Left renal cortex interstitium (tissue), 4 donors: ENCODE data around the gene MAZ. TPM values are rescaled to one million over a fixed set of nuclear protein-coding genes. Genes with fewer than 3 reads are reported as not detected.
"Not testable (repeated sequence)": the region's sequence is repeated elsewhere in the genome, so short reads cannot be mapped to it uniquely, and the experiment has no call there.

Experiments
- DNase-seq, 4 donors: peaks; one replicate each; pipeline ENCODE4 v3.0.0-alpha.2; 2013; ENCODE audit warnings: low read depth in 4 of 4, low spot score in 2 of 4, missing footprints in 1 of 4
- polyA plus RNA-seq, 4 donors: library from polyadenylated mRNA; unstranded; fragments of 120-200 nt; gene quantifications; one replicate each; pipeline ENCODE4 v1.2.1, GENCODE V29; 2013; ENCODE audit not compliant: insufficient read length in 4 of 4

The MAZ gene
- polyA plus RNA-seq = 100 to 1,000 TPM; 275 to 382 (median 342) TPM

DNA sequence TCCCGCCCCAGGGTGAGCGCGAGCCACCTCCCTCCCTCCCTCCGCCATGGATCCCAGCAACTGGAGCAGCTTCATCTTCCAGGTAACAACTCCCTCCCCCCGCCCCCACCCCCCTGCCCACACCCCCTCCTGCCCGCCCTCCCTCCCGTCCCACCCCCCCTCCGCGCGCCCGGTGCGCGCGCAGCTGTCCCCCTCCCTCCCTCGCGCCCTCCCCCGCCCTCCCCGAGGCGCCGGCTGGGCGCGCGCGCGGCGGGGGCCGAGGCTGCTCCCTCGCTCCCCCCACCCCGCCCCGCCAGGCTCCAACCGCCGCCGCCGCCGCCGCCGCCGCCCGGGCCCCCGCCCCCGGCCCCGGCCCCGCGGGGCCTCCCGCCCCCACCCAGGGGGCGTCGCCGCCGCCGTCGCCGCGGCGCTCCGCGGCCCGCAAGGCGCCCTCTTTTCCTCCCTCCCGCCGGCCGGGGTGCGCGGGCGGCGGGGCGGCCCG, at the start of gene MAZ:
TSS of gene MAZ (plus strand) at position 431 of the 481 bp plus-strand sequence. CDS start 173 bp downstream, outside the sequence.
- DNase-seq = no peak

DNA sequence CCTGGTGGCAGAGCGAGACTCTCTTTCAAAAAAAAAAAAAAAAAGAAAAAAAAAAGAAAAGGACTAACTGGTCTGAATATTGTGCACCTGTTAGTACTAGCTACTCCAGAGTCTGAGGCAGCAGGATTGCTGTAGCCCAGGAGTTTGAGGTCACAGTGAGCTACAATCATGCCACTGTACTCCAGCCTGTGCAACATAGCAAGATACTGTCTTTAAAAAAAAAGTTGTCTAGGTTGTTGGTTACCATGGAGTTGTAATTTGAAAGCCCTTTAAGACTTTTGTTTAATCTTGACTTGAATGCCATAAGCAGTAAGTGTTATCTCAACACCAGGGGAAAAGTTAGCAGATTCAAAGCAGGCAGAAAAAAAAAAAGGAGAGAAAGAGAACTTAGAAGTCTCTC, 49.7 kb upstream of the MAZ start:
- DNase-seq = no peak

DNA sequence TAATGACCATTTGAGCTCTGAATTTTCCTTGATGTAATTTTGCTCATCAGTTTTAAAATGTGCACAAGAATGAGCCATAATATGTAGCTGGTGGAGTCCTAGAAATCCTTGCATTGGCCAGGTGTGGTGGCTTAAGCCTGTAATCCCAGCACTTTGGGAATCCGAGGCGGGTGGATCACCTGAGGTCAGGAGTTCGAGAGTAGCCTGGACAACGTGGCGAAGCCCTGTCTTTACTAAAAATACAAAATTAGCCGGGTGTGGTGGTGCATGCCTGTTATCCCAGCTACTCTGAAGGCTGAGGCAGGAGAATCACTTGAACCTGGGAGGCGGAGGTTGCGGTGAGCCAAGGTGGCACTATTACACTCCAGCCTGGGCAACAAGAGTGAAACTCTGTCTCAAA, 49.2 kb upstream of the MAZ start:
- DNase-seq = not testable (repeated sequence)

DNA sequence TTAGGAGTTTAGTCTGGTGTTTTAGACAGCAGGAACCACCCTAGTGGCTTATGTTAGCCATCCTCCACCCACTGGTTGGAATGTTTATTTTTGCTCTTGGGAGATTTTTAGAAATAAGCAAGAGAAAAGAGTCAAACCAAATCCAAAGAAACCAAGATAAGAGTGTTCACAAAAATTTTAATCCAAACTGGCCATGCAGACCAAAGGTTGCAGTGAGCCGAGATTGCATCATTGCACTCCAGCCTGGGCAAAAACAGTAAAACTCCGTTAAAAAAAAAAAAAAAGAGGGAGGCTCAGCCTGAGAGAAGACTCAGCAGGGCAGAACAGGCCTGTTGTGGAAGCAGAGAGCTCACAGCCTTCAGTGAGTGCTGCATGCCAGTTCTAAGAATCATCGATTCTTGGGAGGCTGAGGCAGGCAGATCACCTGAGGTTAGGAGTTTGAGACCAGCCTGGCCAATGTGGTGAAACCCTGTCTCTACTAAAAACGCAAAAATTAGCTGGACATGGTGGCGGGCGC, 48.3 kb upstream of the MAZ start:
- DNase-seq = no peak

DNA sequence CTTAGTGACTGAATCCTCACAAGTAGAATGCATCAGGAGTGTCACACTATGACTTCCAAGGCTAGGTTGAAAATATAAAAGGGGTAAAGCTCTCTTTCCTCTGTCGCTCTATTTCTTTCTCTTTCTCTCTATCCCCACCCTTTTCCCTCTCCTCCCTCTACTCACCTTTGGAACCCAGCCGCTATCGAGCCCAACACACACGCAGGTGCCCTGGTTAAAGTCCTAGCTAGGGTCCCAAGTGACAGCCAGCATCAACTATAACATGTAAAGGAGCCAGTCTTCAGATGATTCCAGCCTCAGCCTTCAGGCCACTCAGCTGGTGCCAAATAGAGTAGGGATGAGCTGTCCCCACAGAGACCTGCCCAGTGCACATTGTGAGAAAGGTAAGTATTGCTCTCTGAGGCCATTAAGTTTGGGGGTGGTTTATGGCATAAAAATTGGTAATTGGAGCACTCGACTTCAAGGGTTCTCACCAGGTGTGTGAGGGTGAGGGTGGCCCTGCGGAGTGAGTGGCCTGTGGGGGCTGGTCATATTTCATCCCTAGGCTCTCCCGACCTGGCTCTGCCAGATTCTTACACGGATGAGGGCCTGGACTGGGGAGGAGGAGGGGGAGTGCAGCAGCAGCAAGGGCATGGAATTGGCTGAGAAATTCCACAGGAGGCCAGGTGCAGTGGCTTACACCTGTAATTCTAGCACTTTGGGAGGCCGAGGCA, 45.6 kb upstream of the MAZ start:
- no peak for DNase-seq

DNA sequence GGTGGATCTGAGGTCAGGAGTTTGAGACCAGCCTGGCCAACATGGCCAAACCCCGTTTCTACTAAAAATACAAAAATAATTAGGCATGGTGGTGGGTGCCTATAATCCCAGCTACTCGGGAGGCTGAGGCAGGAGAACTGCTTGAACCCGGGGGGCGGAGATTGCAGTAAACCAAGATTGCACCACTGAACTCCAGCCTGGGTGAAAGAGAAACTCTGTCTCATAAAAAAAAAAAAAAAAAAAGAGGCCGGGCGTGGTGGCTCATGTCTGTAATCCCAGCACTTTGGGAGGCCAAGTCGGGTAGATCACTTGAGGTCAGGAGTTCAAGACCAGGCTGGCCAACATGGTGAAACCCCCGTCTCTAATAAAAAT, 45.1 kb upstream of the MAZ start:
- DNase-seq = not testable (repeated sequence)

DNA sequence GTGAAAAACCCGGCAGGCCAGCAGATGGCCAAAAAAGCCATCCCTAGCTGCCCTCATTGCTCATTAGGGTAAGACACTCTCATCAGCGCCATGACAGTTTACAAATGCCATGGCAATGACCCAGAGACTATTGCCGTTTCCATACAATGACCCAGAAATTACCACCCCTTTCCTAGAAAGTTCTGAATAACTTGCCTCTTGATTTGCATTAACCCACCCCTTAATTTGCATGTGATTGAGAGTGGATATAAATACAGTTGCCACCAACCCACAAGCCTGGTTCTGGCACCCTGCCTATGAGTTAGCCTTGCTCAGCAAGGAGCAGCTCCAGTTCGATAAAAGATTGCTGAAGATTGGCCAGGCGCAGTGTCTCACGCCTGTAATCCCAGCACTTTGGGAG, 44.4 kb upstream of the MAZ start:
- DNase-seq = no peak

DNA sequence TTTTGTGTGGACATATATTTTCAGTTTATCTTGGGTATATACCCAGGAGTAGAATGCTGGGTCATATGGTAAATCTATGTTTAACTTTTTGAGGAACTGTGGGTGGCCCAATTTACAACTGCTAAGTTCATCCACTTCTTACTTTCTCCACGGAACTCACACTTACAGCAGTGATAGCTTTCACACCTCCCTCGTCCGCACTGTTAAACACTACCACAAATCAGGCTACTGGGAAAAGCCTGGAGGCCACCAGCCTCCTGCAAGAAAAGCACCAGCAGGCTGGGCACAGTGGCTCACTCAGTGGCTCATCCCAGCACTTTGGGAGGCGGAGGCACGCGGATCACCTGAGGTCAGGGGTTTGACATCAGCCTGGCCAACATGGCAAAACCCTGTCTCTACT, 43.0 kb upstream of the MAZ start:
- DNase-seq = no peak

DNA sequence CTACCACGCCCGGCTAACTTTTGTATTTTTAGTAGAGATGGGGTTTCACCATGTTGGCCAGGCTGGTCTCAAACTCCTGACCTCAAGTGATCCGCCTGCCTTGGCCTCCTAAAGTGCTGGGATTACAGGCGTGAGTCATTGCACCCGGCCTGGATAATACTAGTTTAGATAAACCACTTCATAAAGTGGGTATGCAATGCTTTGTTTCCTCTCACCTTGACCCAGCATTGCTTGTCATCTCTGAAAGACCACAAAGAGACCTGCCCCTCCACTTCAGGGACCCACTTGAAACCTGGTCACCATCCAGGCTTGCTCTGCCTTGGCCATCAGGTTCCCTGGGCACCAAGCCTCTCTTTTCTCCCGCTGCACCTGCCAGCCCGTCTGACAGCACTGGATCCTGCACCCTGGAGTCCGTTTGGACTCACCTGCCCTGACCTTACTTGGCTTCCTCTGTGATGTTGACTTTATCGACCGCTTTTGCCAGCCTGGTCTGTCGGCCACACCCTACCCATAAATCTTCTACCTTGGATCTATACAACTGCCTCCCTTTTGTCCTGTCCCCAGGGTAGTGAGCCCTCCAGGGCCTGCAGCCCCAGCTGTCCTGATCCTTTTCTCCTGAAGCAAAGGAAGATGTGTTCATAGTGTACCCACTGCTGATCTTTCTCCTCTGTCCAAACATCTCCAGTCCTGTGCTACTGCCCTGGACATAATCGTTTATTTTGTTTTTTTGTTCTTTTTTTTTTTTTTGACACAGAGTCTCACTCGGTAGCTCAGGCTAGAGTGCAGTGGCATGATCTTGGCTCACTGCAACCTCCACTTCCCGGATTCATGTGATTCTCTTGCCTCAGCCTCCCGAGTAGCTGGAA, 40.9 kb upstream of the MAZ start:
- DNase-seq = no peak

DNA sequence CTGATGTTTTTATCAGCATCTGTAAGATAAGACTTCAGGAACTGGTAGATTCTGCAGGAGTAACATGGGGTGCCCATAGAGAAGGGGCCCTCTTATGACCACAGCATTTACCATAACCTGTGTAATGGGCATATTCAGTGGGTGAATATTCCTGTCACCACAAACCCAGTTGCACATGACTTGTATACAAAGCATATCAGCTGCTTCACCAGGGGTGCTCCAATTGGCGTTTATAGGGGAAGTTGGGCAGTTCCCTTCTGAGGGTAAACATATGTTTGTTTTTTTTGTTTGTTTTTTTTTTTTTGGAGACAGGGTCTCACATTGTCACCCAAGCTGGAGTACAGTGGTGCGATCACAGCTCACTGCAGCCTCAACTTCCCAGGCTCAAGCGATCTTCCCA, 39.8 kb upstream of the MAZ start:
- DNase-seq = no peak

DNA sequence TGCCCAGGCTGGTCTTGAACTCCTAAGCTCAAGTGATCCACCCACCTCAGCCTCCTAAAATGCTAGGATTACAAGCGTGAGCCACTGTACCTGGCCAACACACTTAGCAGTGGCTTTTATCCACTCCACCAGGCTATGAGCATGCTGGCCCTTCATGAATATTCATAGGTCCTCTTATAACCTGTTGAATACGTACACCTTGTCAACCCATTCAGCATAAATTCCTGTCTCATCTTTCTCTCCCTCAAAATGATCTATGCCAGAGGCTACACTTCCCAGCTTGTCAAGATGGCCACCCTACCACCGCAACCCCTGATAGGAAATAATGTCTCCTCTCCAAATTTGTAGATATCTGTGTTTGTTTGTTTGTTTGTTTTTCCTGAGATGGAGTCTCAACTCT, 39.3 kb upstream of the MAZ start:
- DNase-seq = no peak

DNA sequence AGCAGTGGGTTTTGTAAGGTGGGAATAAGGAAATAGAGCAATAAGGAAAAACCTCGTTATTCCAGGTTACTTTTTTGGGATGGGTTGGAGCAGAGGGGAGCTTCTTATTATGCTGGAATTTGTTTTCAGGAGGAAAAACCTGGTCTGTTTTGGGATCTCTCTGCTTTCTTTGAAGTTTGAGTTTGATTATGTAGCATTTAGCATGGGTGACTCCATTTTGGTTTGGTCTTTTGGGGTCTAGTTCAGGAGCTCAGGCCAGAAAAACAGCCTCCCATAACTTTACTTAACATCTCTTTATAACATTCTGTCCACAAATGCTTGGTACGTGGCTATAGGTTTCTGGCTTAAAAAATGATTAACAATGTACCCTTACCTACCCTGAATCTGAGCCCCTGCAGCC, 36.8 kb upstream of the MAZ start:
- no peak for DNase-seq

DNA sequence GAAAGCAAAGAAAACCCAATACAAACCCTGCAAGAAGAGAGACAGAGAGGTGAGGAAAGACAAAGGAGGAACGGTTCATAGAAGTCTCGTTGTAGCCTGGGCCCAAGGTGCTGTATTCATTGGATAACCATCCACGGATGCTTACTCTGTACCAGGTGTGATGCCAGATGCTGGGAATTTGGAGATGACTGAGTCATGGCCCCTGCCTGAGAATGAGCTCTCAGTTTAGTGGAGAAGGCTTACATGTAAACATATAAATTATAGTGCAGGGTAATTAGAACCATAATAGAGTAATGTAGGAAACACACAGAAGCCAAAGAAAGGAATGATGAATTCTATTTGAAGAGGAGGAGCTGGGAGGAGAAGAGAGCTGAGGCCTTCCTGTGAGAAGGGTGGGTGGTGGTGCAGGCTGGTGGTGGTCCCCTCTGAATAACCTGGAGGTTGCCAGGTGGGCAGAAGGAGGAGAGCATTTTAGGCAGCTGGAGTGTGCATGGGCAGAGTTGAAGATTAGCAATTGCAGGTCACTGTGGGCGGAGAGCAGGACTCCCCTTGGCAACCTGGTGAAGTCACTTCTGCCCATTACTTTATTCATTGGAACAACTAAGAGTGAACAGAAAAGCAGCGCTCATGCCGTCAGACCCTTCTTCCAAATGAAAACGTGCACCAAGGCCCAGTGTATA, 35.9 kb upstream of the MAZ start:
- DNase-seq = no peak

DNA sequence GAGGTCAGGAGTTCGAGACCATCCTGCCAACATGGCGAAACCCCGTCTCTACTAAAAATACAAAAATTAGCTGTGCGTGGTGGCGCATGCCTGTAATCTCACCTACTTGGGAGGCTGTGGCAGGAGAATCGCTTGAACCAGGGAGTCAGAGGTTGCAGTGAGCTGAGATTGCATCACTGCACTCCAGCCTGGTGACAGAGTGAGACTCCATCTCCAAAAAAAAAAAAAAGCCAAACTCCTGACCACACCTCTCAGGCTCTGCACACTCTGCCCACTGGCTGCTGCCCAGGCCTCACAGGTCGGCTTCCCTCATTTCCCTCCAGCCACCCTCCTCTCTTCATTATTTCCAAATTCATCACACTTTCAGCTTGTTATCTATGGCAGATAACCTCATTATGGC, 34.0 kb upstream of the MAZ start:
- DNase-seq = not testable (repeated sequence)

DNA sequence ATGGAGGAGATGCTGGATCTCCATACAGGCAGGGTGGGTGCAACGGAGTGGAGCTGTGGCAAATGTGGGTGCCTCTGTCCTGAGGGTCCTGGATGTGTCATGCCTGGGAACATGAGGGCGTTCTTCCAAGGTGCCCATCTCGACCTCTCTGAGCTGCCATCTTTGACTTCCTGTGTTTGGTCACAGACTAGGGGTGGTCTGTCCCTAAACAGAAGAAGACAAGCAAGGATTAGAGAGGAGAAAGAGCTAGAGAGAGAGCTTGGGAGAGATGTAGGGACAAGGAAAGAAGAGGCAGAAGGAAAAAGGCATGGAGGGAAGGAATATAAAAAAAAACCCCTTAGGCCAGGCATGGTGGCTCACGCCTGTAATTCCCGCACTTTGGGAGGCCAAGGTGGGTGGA, 31.6 kb upstream of the MAZ start:
- no peak for DNase-seq

DNA sequence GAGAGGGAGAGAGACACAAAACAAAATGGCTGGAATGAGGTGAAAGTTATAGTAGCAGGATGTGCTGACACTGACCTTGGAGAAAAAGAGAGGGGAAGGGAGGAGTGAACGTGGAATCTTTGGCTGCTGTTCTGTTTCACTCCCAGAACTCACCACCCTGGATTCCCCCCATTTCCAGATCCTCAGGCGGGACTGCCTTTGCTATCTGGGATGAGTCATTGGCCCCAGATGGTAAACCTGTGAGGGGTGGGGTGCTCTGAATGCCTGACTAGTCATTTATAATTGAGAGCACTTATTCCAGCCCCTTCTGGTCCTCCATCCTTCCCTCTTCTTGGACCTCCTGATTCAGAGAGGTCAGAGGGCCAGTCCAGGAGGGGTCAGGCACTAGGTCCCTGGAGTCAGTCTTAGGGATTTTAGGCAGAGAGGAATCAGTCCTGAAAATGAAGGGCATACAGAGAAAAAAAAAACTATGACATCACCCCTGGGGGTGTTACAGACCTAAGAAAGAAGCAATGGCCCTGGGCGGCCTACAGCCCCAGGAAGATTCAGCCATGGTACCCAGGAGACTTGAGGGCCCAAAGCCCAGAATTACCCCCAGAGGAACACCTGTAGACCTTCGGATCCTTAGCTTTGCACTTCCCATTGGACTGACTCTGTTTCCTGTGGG, 30.5 kb upstream of the MAZ start:
- DNase-seq = no peak

DNA sequence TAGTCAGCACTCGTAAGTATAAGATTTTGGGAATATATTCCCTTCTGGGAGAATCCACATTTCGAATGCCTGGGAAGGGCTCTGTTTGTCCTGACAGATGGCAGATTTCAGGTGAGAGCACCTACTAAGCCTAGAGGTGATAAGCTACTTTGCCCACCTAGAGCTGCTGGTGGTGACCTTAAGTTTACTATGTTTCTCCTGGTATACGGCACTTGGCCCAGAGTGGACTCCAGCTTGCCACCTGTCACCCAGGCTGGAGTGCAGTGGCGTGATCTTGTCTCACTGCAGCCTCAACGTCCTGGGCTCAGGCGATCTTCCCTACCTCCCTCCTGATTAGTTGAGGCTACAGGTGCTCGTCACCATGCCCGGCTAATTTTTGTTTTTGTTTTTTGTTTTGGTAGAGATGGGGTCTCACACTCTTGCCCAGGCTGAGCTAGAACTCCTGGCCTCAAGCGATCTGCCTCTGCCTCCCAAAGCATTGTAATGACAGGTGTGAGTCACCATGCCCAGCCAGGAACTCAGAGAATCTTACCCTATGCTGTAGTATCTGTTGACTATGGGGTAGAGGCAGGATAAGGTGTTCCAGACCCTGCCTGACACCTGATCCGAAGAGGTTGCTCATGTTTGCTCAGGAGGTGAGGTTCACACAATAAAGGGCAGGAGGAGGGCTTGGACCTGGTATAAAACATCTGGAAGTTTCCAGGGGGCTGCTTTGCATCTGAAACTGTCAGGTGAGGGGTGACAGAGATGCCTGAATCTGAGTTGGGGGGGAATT, 28.6 kb upstream of the MAZ start, which contains the start of gene ZG16:
TSS of gene ZG16 (plus strand) at position 681 of the 775 bp plus-strand sequence. CDS start 1,011 bp downstream, outside the sequence.
- no peak for DNase-seq

DNA sequence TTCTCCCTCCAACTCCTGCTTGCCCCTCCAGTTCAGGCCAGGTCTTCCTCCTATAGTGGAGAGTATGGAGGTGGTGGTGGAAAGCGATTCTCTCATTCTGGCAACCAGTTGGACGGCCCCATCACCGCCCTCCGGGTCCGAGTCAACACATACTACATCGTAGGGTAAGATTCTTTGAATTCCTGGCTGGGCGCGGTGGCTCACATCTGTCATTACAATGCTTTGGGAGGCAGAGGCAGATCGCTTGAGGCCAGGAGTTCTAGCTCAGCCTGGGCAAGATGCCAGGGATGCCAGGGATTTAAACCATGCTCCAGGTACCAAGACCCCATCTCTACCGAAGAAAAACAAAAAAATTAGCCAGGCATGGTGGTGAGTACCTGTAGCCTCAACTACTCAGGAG, 26.9 kb upstream of the MAZ start:
- DNase-seq = no peak

DNA sequence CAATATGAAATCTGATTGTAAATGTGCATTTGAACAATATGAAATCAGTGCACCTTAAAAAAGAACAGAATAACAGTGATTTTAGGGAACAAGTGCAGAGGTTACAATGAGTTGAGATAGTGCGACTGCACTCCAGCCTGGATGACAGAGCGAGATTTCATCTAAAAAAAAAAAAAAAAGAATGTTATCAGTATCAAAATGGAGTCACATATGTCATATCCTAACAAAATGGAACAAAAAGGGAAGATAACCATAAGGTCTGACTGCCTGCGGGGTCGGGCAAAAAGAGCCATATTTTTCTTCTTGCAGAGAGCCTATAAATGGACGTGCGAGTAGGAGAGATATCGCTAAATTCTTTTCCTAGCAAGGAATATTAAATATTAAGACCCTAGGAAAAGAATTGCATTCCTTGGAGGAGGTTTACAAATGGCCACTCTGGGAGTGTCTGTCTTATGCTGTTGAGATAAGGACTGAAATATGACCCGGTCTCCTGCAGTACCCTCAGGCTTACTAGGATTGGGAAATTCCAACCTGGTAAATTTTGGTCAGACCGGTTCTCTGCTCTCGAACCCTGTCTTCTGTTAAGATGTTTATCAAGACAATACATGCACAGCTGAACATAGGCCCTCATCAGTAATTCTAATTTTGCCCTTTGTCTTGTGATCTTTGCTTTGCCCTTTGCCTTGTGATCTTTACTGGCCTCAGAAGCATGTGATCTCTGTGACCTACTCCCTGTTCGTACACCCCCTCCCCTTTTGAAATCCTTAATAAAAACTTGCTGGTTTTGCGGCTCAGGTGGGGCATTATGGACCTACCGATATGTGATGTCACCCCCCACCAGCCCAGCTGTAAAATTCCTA, 23.0 kb upstream of the MAZ start:
- not testable (repeated sequence) for DNase-seq
